Measurements from ENCODE around the gene IL1F10. TPM values are rescaled to one million over a fixed set of nuclear protein-coding genes. Genes with fewer than 3 reads are reported as not detected.

Gene IL1F10
- total and polyA plus RNA-seq, 2 of the 13 experiments (the other 11 are each of a cell fraction or from before 2014, with no cell fraction given): not detected

GRCh38 chr2:113088213-113088992 lies 20.6 kb downstream of the IL1F10 start (continued):
- peak; percentile 50; the same call in 1 of the 2 replicates for TF ChIP-seq KDM3A (CRISPR knock-in tag; IDR thresholded peaks at IDR 0.05; ENCODE audit: low read depth)
- no peak; the same call in 1 of the 2 replicates for TF ChIP-seq ZNF724P (CRISPR knock-in tag; IDR thresholded peaks at IDR 0.05; ENCODE audit: borderline replicate concordance)
- peak; percentile 69 for TF ChIP-seq RXRB (CRISPR knock-in tag; IDR thresholded peaks at IDR 0.05; ENCODE audit: borderline replicate concordance)
- no peak; the same call in 1 of the 2 replicates for TF ChIP-seq ZNF460 (CRISPR knock-in tag; IDR thresholded peaks at IDR 0.05; ENCODE audit: borderline replicate concordance)
- TF ChIP-seq LCORL (IDR thresholded peaks at IDR 0.05): peak; percentile 73; the same call in 1 of the 2 replicates
- TF ChIP-seq LCORL (CRISPR knock-in tag; IDR thresholded peaks at IDR 0.05): peak; percentile 99
- TF ChIP-seq CREM (IDR thresholded peaks at IDR 0.05): peak; percentile 41; the same call in 1 of the 2 replicates
- TF ChIP-seq CREM (CRISPR knock-in tag; IDR thresholded peaks at IDR 0.05): no peak
- no peak; a peak in 1 of 4 replicates for TF ChIP-seq ATF4 (CRISPR knock-in tag; IDR thresholded peaks at IDR 0.05)
- TF ChIP-seq RELA (CRISPR knock-in tag; IDR thresholded peaks at IDR 0.05): no peak
- TF ChIP-seq HDAC2 (CRISPR knock-in tag; IDR thresholded peaks at IDR 0.05): peak; percentile 87
- TF ChIP-seq, protein P1, sequence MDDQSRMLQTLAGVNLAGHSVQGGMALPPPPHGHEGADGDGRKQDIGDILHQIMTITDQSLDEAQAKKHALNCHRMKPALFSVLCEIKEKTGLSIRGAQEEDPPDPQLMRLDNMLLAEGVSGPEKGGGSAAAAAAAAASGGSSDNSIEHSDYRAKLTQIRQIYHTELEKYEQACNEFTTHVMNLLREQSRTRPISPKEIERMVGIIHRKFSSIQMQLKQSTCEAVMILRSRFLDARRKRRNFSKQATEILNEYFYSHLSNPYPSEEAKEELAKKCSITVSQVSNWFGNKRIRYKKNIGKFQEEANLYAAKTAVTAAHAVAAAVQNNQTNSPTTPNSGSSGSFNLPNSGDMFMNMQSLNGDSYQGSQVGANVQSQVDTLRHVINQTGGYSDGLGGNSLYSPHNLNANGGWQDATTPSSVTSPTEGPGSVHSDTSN (CRISPR knock-in tag; IDR thresholded peaks at IDR 0.05; ENCODE audit: borderline replicate concordance): no peak
- TF ChIP-seq, protein P2, sequence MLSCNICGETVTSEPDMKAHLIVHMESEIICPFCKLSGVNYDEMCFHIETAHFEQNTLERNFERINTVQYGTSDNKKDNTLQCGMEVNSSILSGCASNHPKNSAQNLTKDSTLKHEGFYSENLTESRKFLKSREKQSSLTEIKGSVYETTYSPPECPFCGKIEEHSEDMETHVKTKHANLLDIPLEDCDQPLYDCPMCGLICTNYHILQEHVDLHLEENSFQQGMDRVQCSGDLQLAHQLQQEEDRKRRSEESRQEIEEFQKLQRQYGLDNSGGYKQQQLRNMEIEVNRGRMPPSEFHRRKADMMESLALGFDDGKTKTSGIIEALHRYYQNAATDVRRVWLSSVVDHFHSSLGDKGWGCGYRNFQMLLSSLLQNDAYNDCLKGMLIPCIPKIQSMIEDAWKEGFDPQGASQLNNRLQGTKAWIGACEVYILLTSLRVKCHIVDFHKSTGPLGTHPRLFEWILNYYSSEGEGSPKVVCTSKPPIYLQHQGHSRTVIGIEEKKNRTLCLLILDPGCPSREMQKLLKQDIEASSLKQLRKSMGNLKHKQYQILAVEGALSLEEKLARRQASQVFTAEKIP (CRISPR knock-in tag; IDR thresholded peaks at IDR 0.05; ENCODE audit: borderline replicate concordance): no peak
- TF ChIP-seq NRL (CRISPR knock-in tag; IDR thresholded peaks at IDR 0.05; ENCODE audit: borderline replicate concordance): no peak
- TF ChIP-seq MXI1 (IDR thresholded peaks at IDR 0.05; ENCODE audit: borderline replicate concordance, low read depth, low read length): no peak
- TF ChIP-seq SMYD3 (CRISPR knock-in tag; IDR thresholded peaks at IDR 0.05): peak; percentile 81
- TF ChIP-seq ZNF329 (CRISPR knock-in tag; IDR thresholded peaks at IDR 0.05; ENCODE audit: low read depth): no peak
- no peak; the same call in 1 of the 2 replicates for TF ChIP-seq ZNF317 (CRISPR knock-in tag; IDR thresholded peaks at IDR 0.05)
- no peak for TF ChIP-seq FOXP1 (IDR thresholded peaks at IDR 0.05)
- peak; percentile 53; the same call in 1 of the 2 replicates for TF ChIP-seq FOXP1 (CRISPR knock-in tag; IDR thresholded peaks at IDR 0.05)
- no peak for TF ChIP-seq YY1 (IDR thresholded peaks at IDR 0.05; ENCODE audit: insufficient read depth, insufficient replicate concordance, low read depth, low read length)
- no peak for TF ChIP-seq ZNF44 (CRISPR knock-in tag; IDR thresholded peaks at IDR 0.05)
- peak; percentile 85 for TF ChIP-seq HNF4G (IDR thresholded peaks at IDR 0.05; ENCODE audit: borderline replicate concordance, low read depth, low read length)
- peak; percentile 88 for TF ChIP-seq HNF4G (CRISPR knock-in tag; IDR thresholded peaks at IDR 0.05; ENCODE audit: borderline replicate concordance, low read depth)
- TF ChIP-seq ZSCAN31 (CRISPR knock-in tag; IDR thresholded peaks at IDR 0.05; ENCODE audit: low read depth): peak; percentile 72; the same call in 1 of the 2 replicates
- peak; percentile 21; the same call in 1 of the 2 replicates for TF ChIP-seq SP5 (CRISPR knock-in tag; IDR thresholded peaks at IDR 0.05; ENCODE audit: borderline replicate concordance, low read depth)
- TF ChIP-seq SATB2 (CRISPR knock-in tag; IDR thresholded peaks at IDR 0.05): no peak

Data from HepG2 (cell line).